Suppressor macrophage treated with lipopolysaccharide for 4 hours (primary cell): Measurements from ENCODE around the gene SPECC1L.
"Not testable (repeated sequence)": the region's sequence is repeated elsewhere in the genome, so short reads cannot be mapped to it uniquely, and the experiment has no call there.

ENCODE experiments used
- DNase-seq: peaks from one replicate; pipeline ENCODE4 v3.0.0-alpha.2; 2020

The SPECC1L gene

GRCh38 chr22:24247564-24248344, 22.9 kb upstream of the SPECC1L start:
- DNase-seq, result peak; percentile 94

GRCh38 chr22:24248611-24249010, 22.0 kb upstream of the SPECC1L start:
- DNase-seq, result not testable (repeated sequence)

- not testable (repeated sequence) for DNase-seq
These were observed 21.2 kb upstream of the SPECC1L start for GRCh38 chr22:24249413-24249812.

GRCh38 chr22:24251286-24251685, 19.3 kb upstream of the SPECC1L start:
- DNase-seq, result not testable (repeated sequence)

GRCh38 chr22:24253126-24253525, 17.5 kb upstream of the SPECC1L start:
- not testable (repeated sequence) for DNase-seq

- not testable (repeated sequence) for DNase-seq
These were observed 14.5 kb upstream of the SPECC1L start for GRCh38 chr22:24256136-24256535.

- DNase-seq, result not testable (repeated sequence)
These were observed 13.9 kb upstream of the SPECC1L start for GRCh38 chr22:24256736-24257135.

- peak; percentile 80 for DNase-seq
These were observed 11.2 kb upstream of the SPECC1L start for GRCh38 chr22:24259459-24259858.

- DNase-seq, result not testable (repeated sequence)
These were observed 8.4 kb upstream of the SPECC1L start for GRCh38 chr22:24262185-24262749.

GRCh38 chr22:24263479-24263878, 7.2 kb upstream of the SPECC1L start:
- not testable (repeated sequence) for DNase-seq

GRCh38 chr22:24264329-24264896, 6.2 kb upstream of the SPECC1L start:
- not testable (repeated sequence) for DNase-seq

- no peak for DNase-seq
These were observed 4.9 kb upstream of the SPECC1L start for GRCh38 chr22:24265734-24266133.

- not testable (repeated sequence) for DNase-seq
These were observed 4.1 kb upstream of the SPECC1L start for GRCh38 chr22:24266495-24266894.

- DNase-seq, result peak; percentile 25
These were observed 789 bp downstream of the SPECC1L start for GRCh38 chr22:24271386-24271854.

GRCh38 chr22:24273031-24273430, 2.4 kb downstream of the SPECC1L start:
- DNase-seq, result not testable (repeated sequence)

- not testable (repeated sequence) for DNase-seq
These were observed 3.3 kb downstream of the SPECC1L start for GRCh38 chr22:24273906-24274305.

- DNase-seq, result not testable (repeated sequence)
These were observed 4.2 kb downstream of the SPECC1L start for GRCh38 chr22:24274696-24275405.

GRCh38 chr22:24280363-24280762, 9.7 kb downstream of the SPECC1L start:
- not testable (repeated sequence) for DNase-seq

GRCh38 chr22:24282401-24282800, 11.8 kb downstream of the SPECC1L start:
- DNase-seq, result no peak

- DNase-seq, result no peak
These were observed 14.1 kb downstream of the SPECC1L start for GRCh38 chr22:24284747-24285203.

GRCh38 chr22:24285245-24285644, 14.6 kb downstream of the SPECC1L start:
- DNase-seq, result no peak

GRCh38 chr22:24287212-24287611, 16.6 kb downstream of the SPECC1L start:
- DNase-seq, result not testable (repeated sequence)

- DNase-seq, result not testable (repeated sequence)
These were observed 17.2 kb downstream of the SPECC1L start for GRCh38 chr22:24287801-24288200.
